ENCODE measurements around the gene ZFR.
"Not testable (repeated sequence)": the region's sequence is repeated elsewhere in the genome, so short reads cannot be mapped to it uniquely, and the experiment has no call there.

Gene ZFR

DNA sequence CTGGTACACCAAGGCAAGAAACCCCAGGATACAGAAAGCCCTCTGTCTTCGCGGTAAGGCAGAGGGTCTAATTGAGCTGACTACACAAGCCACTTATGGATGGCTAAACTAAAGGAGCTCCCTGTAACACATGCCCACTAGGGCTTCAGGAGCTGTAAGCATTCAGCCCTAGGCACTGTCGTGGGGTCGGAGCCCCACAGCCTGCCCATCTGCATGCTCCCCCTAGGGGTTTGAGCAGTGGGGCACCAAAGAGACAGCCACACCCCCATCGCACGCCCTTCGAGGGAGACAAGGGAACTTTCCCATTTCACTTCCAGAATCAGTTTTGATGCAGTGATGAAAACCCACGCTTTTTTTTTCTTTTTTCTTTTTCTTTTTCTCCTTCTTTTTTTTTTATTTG, 120.8 kb downstream of the ZFR start:
- TF ChIP-seq, protein P1, sequence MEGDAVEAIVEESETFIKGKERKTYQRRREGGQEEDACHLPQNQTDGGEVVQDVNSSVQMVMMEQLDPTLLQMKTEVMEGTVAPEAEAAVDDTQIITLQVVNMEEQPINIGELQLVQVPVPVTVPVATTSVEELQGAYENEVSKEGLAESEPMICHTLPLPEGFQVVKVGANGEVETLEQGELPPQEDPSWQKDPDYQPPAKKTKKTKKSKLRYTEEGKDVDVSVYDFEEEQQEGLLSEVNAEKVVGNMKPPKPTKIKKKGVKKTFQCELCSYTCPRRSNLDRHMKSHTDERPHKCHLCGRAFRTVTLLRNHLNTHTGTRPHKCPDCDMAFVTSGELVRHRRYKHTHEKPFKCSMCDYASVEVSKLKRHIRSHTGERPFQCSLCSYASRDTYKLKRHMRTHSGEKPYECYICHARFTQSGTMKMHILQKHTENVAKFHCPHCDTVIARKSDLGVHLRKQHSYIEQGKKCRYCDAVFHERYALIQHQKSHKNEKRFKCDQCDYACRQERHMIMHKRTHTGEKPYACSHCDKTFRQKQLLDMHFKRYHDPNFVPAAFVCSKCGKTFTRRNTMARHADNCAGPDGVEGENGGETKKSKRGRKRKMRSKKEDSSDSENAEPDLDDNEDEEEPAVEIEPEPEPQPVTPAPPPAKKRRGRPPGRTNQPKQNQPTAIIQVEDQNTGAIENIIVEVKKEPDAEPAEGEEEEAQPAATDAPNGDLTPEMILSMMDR (IDR thresholded peaks at IDR 0.05; ENCODE audit: low read depth, low read length, missing control alignments) = no peak
- DNase-seq (ENCODE audit: low read depth) = no peak
- in situ Hi-C loops (cut with HindIII; ENCODE audit: low sequenced_read_pairs) = no loop called here
- H3K4me3 ChIP-seq (ENCODE audit: low read depth, low read length) = no peak overlapping the region

DNA sequence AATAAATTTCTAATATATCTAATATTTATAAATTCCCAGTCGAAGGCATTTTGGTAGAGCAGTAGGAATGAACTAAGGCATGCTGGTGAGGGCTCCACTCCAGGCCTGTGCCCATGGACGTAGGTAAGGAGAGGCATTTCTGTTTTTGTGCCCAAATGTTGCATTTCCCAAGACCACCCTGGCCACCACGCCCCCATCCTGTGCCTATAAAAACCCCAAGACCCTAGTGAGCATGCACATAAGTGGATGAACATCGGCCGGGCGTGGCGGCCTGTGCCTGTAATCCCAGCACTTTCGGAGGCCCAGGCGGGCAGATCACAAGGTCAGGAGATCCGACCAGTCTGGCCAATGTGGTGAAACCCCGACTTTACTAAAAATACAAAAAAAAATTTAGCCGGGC, 121.7 kb downstream of the ZFR start:
- TF ChIP-seq, protein P1 (IDR thresholded peaks at IDR 0.05; ENCODE audit: low read depth, low read length, missing control alignments) = no peak
- in situ Hi-C loops (cut with HindIII; ENCODE audit: low sequenced_read_pairs) = no loop called here
- H3K4me3 ChIP-seq (ENCODE audit: low read depth, low read length) = no peak overlapping the region
- DNase-seq (ENCODE audit: low read depth) = no peak

DNA sequence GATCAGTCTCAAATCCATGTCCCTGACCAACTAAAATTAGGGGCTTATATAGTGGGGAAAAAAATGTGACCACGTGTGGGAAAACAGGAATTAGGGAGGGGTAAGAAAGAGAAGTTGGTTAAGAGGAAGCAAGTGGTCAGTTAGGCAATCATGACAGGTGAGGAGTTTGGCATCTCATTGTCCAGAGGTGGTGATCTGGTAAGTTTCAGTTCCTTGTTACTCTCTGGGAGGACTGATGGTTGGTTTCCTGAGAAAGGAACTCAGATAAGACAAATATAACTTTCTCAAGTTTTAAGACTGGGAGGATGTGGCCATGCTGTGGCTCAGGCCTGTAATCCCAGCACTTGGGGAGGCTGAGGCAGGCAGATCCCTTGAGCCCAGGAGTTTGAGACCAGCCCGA, 122.8 kb downstream of the ZFR start:
- in situ Hi-C loops (cut with HindIII; ENCODE audit: low sequenced_read_pairs); H3K4me3 ChIP-seq (ENCODE audit: low read depth, low read length); DNase-seq (ENCODE audit: low read depth): not testable (repeated sequence)

DNA sequence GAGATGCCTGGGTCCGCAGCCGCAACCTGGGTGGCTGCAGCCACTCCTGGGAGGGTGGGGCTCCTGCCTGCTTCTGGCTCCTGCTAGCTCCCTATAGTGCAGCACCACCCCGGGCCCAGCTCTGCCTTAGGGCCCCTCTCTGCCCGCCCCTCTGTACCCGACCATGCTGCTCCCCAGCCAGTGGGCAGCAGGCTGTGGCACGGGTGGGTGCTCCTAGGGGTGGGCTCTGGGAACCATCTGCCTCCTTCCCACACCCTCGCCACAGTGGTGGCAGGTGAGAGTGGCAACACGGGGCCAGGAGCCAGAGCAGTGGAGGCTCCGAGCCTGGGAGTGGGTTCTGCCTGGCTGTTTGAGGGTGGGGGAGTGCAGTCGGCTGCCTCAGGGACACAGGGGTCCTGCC, 124.0 kb downstream of the ZFR start:
- TF ChIP-seq, protein P1 (IDR thresholded peaks at IDR 0.05; ENCODE audit: low read depth, low read length, missing control alignments) = no peak
- no peak for DNase-seq (ENCODE audit: low read depth)
- in situ Hi-C loops (cut with HindIII; ENCODE audit: low sequenced_read_pairs) = no loop called here
- no peak overlapping the region for H3K4me3 ChIP-seq (ENCODE audit: low read depth, low read length)

DNA sequence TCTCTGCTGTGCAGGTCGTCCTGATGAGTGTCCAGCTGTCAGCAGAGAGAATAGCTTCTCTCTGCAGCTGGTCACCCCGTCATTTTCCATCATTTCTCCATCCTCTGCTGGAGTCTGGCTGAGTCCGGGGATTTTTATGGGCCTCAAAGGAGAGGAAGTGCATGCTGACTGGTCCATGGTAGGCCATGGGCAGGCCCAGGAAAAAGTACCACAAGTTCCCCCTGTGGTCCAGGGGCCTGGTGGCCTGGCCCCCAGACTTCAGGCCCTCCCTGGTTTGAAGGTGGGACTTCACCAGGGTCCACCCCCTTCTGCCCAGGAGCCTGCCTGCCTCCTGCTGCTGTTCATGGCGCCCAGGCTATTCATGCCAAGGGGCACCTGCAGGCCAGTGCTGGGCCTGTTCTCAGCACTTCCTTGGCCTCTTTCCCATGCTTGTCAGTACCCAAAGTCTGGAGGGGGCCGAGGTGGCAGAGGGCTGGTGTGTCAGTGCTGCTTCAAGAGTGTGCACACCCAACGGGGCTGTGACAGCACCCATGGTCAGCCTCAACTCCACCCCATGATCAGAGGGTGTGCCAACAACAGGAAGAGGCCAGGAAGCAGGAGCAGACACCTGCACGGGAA, 124.5 kb downstream of the ZFR start:
- TF ChIP-seq, protein P1 (IDR thresholded peaks at IDR 0.05; ENCODE audit: low read depth, low read length, missing control alignments) = no peak
- in situ Hi-C loops (cut with HindIII; ENCODE audit: low sequenced_read_pairs) = no loop called here
- DNase-seq (ENCODE audit: low read depth) = no peak
- no peak overlapping the region for H3K4me3 ChIP-seq (ENCODE audit: low read depth, low read length)

DNA sequence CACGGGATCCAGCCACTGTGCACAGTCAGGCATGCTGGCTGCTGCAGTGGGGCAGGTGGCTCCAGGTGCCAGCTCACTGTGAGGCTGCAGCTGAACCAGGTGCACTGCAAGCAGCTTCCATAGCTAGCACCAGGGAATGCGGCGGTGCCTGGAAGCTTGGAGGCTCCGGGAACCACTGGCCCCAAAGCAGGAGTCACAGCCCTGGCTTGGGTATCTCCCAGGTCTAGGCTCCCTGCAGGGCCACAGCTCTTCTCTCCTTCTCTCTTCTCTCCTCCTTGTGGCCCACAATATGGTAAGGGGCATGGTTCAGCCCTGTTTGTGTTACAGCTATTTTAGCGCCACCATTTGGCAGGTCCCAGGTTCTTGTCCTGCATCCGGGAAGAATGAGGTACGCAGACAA, 125.1 kb downstream of the ZFR start:
- TF ChIP-seq, protein P1 (IDR thresholded peaks at IDR 0.05; ENCODE audit: low read depth, low read length, missing control alignments) = no peak
- DNase-seq (ENCODE audit: low read depth) = no peak
- in situ Hi-C loops (cut with HindIII; ENCODE audit: low sequenced_read_pairs) = no loop called here
- H3K4me3 ChIP-seq (ENCODE audit: low read depth, low read length) = no peak overlapping the region

DNA sequence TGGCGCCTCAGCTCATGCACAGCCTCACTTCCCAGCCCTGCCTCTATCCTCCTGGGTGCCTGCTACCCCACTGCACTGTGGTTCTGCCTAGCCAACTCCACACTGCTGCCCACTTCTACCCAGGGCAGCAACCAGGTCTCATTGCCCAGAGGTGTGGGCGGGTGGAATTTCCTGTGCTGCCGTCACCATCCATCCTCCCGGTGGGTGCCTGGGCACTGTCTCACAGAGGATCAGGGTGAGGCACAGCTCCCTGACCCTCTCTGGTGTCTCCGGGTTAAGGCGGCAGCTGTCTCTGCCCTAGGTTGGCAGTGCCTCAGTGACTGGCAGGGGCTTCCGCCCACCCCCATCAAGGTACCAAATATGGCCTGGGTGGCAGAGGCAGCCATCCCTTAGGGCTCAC, 127.5 kb downstream of the ZFR start:
- TF ChIP-seq, protein P1 (IDR thresholded peaks at IDR 0.05; ENCODE audit: low read depth, low read length, missing control alignments) = no peak
- in situ Hi-C loops (cut with HindIII; ENCODE audit: low sequenced_read_pairs) = no loop called here
- no peak overlapping the region for H3K4me3 ChIP-seq (ENCODE audit: low read depth, low read length)
- DNase-seq (ENCODE audit: low read depth) = no peak
